Hepatocyte (in vitro differentiated cells): ENCODE data around the gene SIAH3. TPM values are rescaled to one million over a fixed set of nuclear protein-coding genes. Genes with fewer than 3 reads are reported as not detected.

Experiments used
- DNase-seq: peaks from one replicate; pipeline ENCODE4 v3.0.0-alpha.2; 2016; ENCODE audit warnings: low spot score
- H2AFZ ChIP-seq: fragments of 200-600 bp; sonication (generic); 2 replicates; pipeline ENCODE4 v1.6.0; 2016; ENCODE audit warnings: antibody characterized with exemption, mild to moderate bottlenecking
- H3K27ac ChIP-seq: fragments of 200-600 bp; sonication (generic); 2 replicates; pipeline ENCODE4 v1.5.1; 2016; ENCODE audit warnings: mild to moderate bottlenecking
- H3K27me3 ChIP-seq: fragments of 200-600 bp; sonication (generic); 2 replicates; pipeline ENCODE4 v1.6.1; 2016
- H3K36me3 ChIP-seq: fragments of 200-600 bp; sonication (generic); replicated peaks from 2 replicates; pipeline ENCODE4 v1.5.1; 2016; ENCODE audit warnings: low read depth; ENCODE audit not compliant: insufficient read depth
- H3K4me1 ChIP-seq: fragments of 200-600 bp; sonication (generic); 2 replicates; pipeline ENCODE4 v1.5.1; 2016; ENCODE audit warnings: mild to moderate bottlenecking, moderate library complexity; ENCODE audit not compliant: insufficient read depth
- H3K4me2 ChIP-seq: fragments of 200-600 bp; sonication (generic); 2 replicates; pipeline ENCODE4 v1.6.0; 2016
- H3K4me3 ChIP-seq: fragments of 200-600 bp; sonication (generic); 2 replicates; pipeline ENCODE4 v1.5.1; 2016; ENCODE audit warnings: mild to moderate bottlenecking
- H3K79me2 ChIP-seq: fragments of 200-600 bp; sonication (generic); 2 replicates; pipeline ENCODE4 v1.6.0; 2017; ENCODE audit warnings: mild to moderate bottlenecking
- H3K9me2 ChIP-seq: fragments of 200-600 bp; sonication (generic); replicated peaks from 2 replicates; pipeline ENCODE4 v1.6.0; 2017; ENCODE audit warnings: mild to moderate bottlenecking; ENCODE audit not compliant: insufficient read depth
- H3K9me3 ChIP-seq: fragments of 200-600 bp; sonication (generic); 2 replicates; pipeline ENCODE4 v1.5.1; 2016; ENCODE audit warnings: low read depth, mild to moderate bottlenecking
- H4K20me1 ChIP-seq: fragments of 200-600 bp; sonication (generic); 2 replicates; pipeline ENCODE4 v1.6.0; 2016; ENCODE audit warnings: mild to moderate bottlenecking; ENCODE audit not compliant: insufficient read depth, poor library complexity, severe bottlenecking
- CTCF ChIP-seq: fragments of 200-600 bp; sonication (generic); IDR thresholded peaks from 2 replicates; pipeline ENCODE4 v1.5.1; 2016; ENCODE audit warnings: antibody characterized with exemption, mild to moderate bottlenecking; ENCODE audit not compliant: poor library complexity
- EZH2phosphoT487 ChIP-seq: fragments of 200-600 bp; sonication (generic); IDR thresholded peaks from one replicate; pipeline ENCODE4 v1.6.1; 2018; ENCODE audit warnings: antibody characterized with exemption, mild to moderate bottlenecking, low read depth, moderate library complexity; ENCODE audit not compliant: unreplicated experiment, severe bottlenecking
- WGBS: methylation state at CpG from one replicate; pipeline ENCODE4 v1.1.6; 2016; ENCODE audit warnings: low lambda C conversion rate; ENCODE audit errors: missing lambda C conversion rate; 5-methylcytosine and 5-hydroxymethylcytosine counted together
- polyA plus RNA-seq: library from polyadenylated mRNA; unstranded; fragments of >200 nt; fragmentation: Nextera tagmentation; extraction: Ambion mirVana; gene quantifications from 2 replicates; pipeline ENCODE4 v1.2.1, GENCODE V29; 2016
- small RNA-seq: library from RNA; depleted of rRNA; stranded (forward); fragments of <200 nt; gene quantifications from one replicate; pipeline ENCODE3, GENCODE V24; 2014
- total RNA-seq: library from RNA; depleted of rRNA; stranded (reverse); fragments of >200 nt; gene quantifications from 2 replicates; pipeline ENCODE4 v1.2.3, GENCODE V29; 2014

SIAH3 gene
- total and polyA plus RNA-seq, 2 experiments from 2014 or later, result 0.23 TPM; not detected in 1

GRCh38 chr13:45728759-45729158 lies 122.8 kb downstream of the SIAH3 start:
- Histone ChIP-seq H3K27me3 (peaks cover 4% of the 10 kb centered on the region), H2AFZ (no peak overlapping the region), H3K27ac (no peak overlapping the region), H3K79me2 (no peaks in the 10 kb centered on the region), H3K36me3 (no peaks in the 10 kb centered on the region), H3K4me3 (no peak overlapping the region), H3K9me2 (no peaks in the 10 kb centered on the region), H3K9me3 (no peaks in the 10 kb centered on the region), H3K4me1 (no peaks in the 10 kb centered on the region), H3K4me2 (no peak overlapping the region), H4K20me1 (no peaks in the 10 kb centered on the region)
- TF ChIP-seq CTCF, result peak; percentile 24
- no peak for TF ChIP-seq EZH2phosphoT487
- 56% methylated on average over 6 of the region's 6 CpGs for WGBS
- DNase-seq, result peak; percentile 22

Small RNAs within 50 kb of the gene (small RNA-seq; reads per million reads assigned to genes)
- gene RF00017, result not detected

Other genes with a start within 250 kb of the SIAH3 start
- not detected in 2 replicates for gene ERICH6B, start 236.0 kb downstream of the SIAH3 start, total RNA-seq
- 0.52 and 0.96 TPM in 2 replicates for gene ERICH6B, start 236.0 kb downstream of the SIAH3 start, polyA plus RNA-seq
- not detected in 2 replicates for gene CBY2, start 149.4 kb downstream of the SIAH3 start, total RNA-seq
- not detected in 2 replicates for gene CBY2, start 149.4 kb downstream of the SIAH3 start, polyA plus RNA-seq
- gene ZC3H13, start 201.0 kb upstream of the SIAH3 start, total RNA-seq, result 15.2 and 16.0 TPM in 2 replicates
- 45.2 and 59.2 TPM in 2 replicates for gene ZC3H13, start 201.0 kb upstream of the SIAH3 start, polyA plus RNA-seq